OCI-LY7 (cell line): ENCODE measurements around the gene CCDC77. TPM values are rescaled to one million over a fixed set of nuclear protein-coding genes. Genes with fewer than 3 reads are reported as not detected.

Experiments used
- BruUV-seq: library from RNA; stranded (reverse); fragments of 400-500 nt; replicated peaks from 2 replicates; lab custom pipeline; 2021; lab: Mats Ljungman, UMichigan
- CTCF ChIA-PET: fragments of 300-600 bp; sonication (Branson Sonifier 250); formaldehyde crosslinking; loops from one replicate; lab custom pipeline; 2022; ENCODE audit warnings: antibody characterized with exemption; ENCODE audit not compliant: unreplicated experiment; lab: Charles Lee
- POLR2A ChIA-PET: fragments of 300-600 bp; sonication (Branson Sonifier 250); formaldehyde crosslinking; loops from one replicate; lab custom pipeline; 2022; ENCODE audit warnings: antibody characterized with exemption; lab: Charles Lee
- DNase-seq: peaks from one replicate; pipeline ENCODE4 v3.0.0-alpha.2; 2015; ENCODE audit warnings: low spot score
- H2AFZ ChIP-seq: fragments of 200-600 bp; sonication (generic), shearing (Covaris generic); 2 replicates; pipeline ENCODE4 v1.6.1; 2014; ENCODE audit warnings: mild to moderate bottlenecking, antibody characterized with exemption, low read length, moderate library complexity
- H3K27ac ChIP-seq: fragments of 200-600 bp; sonication (generic); 2 replicates; pipeline ENCODE4 v1.5.1; 2014; ENCODE audit warnings: mixed run types, low read depth, mild to moderate bottlenecking, moderate library complexity, low read length, inconsistent platforms; ENCODE audit not compliant: poor library complexity, severe bottlenecking
- H3K36me3 ChIP-seq: fragments of 200-600 bp; sonication (generic); 2 replicates; pipeline ENCODE4 v1.6.1; 2014; ENCODE audit warnings: mild to moderate bottlenecking, antibody characterized with exemption, low read length, moderate library complexity, mixed read lengths; ENCODE audit not compliant: insufficient read depth
- H3K4me1 ChIP-seq: fragments of 200-600 bp; sonication (generic); 2 replicates; pipeline ENCODE4 v1.5.1; 2014; ENCODE audit warnings: mild to moderate bottlenecking, low read length; ENCODE audit not compliant: insufficient read depth, poor library complexity, severe bottlenecking
- H3K4me2 ChIP-seq: fragments of 200-600 bp; sonication (generic); 2 replicates; pipeline ENCODE4 v1.6.1; 2014; ENCODE audit warnings: mild to moderate bottlenecking, low read length
- H3K4me3 ChIP-seq: fragments of 200-600 bp; sonication (generic); 2 replicates; pipeline ENCODE4 v1.5.1; 2014; ENCODE audit warnings: mild to moderate bottlenecking, low read depth, low read length; ENCODE audit not compliant: poor library complexity, severe bottlenecking
- H3K79me2 ChIP-seq: fragments of 200-600 bp; sonication (generic); 2 replicates; pipeline ENCODE4 v1.6.1; 2016; ENCODE audit warnings: low read depth, mild to moderate bottlenecking, low read length, moderate library complexity, mixed read lengths; ENCODE audit not compliant: insufficient read depth
- H3K9me2 ChIP-seq: fragments of 200-600 bp; sonication (generic); 2 replicates; pipeline ENCODE4 v1.6.1; 2016; ENCODE audit warnings: mild to moderate bottlenecking, low read length, mixed read lengths; ENCODE audit not compliant: insufficient read depth
- H3K9me3 ChIP-seq: fragments of 200-600 bp; sonication (generic); 2 replicates; pipeline ENCODE4 v1.6.1; 2014; ENCODE audit warnings: mild to moderate bottlenecking, mixed run types, low read length, mixed read lengths
- H4K20me1 ChIP-seq: fragments of 200-600 bp; sonication (generic); 2 replicates; pipeline ENCODE4 v1.6.1; 2014; ENCODE audit warnings: mild to moderate bottlenecking, antibody characterized with exemption, low read length, moderate library complexity, mixed read lengths; ENCODE audit not compliant: insufficient read depth
- CTCF ChIP-seq: fragments of 200-600 bp; sonication (generic); conservative IDR thresholded peaks from 2 replicates; pipeline ENCODE4 v1.5.1; 2014; ENCODE audit warnings: mild to moderate bottlenecking, antibody characterized with exemption, low read length, moderate library complexity, mixed read lengths
- EZH2phosphoT487 ChIP-seq: fragments of 200-600 bp; sonication (generic); IDR thresholded peaks from 2 replicates; pipeline ENCODE4 v1.6.1; 2018; ENCODE audit warnings: low read depth, borderline replicate concordance, mild to moderate bottlenecking, mixed run types, antibody characterized with exemption, low read length, moderate library complexity, mixed read lengths
- intact Hi-C: fragments of 100-400 bp; cut with micrococcal nuclease; formaldehyde crosslinking; loops from one replicate; pipeline ENCODE4 v1.10.0; 2022; ENCODE audit not compliant: unreplicated experiment
- total RNA-seq, 2 experiments: library from RNA; depleted of rRNA in 1 of 2; stranded (reverse); fragments of >200 nt in 1 of 2; shearing (Covaris generic) in 1 of 2; gene quantifications; 2 replicates each; pipeline ENCODE4 v1.2.3, GENCODE V29; 2014 to 2022

CCDC77 gene
- total RNA-seq, 2 experiments from 2014 or later = 22.2 to 22.5 TPM

- intact Hi-C loops = no loop called here
- Histone ChIP-seq H3K4me2 (no peak overlapping the region), H3K9me3 (peaks cover 5% of the 10 kb centered on the region), H3K4me3 (no peak overlapping the region), H3K27ac (no peak overlapping the region), H2AFZ (no peak overlapping the region), H3K36me3 (peaks cover 2% of the 10 kb centered on the region), H3K4me1 (no peaks in the 10 kb centered on the region), H3K79me2 (no peaks in the 10 kb centered on the region), H4K20me1 (no peaks in the 10 kb centered on the region), H3K9me2 (no peaks in the 10 kb centered on the region)
- POLR2A ChIA-PET = interaction anchor here (0.9 kb wide), 1 partner anchor 46 kb away, joined by 3 read pairs; no protein-coding TSS in a partner anchor
- CTCF ChIA-PET = no interaction called here
- DNase-seq = no peak
- TF ChIP-seq CTCF = no peak
- no peak for TF ChIP-seq EZH2phosphoT487
- BruUV-seq = no TSS peak
Measured at GRCh38 chr12:447141-447540, 45.7 kb downstream of the CCDC77 start.

GRCh38 chr12:449203-449602 is 47.8 kb downstream of the CCDC77 start:
- H3K9me3 ChIP-seq = peaks cover 13% of the 10 kb centered on the region
- H4K20me1 ChIP-seq = no peaks in the 10 kb centered on the region
- BruUV-seq = no TSS peak
- peaks cover 4% of the 10 kb centered on the region; the same call in 1 of the 2 replicates for H3K36me3 ChIP-seq
- no peaks in the 10 kb centered on the region for H3K79me2 ChIP-seq
- no peaks in the 10 kb centered on the region for H3K4me1 ChIP-seq
- intact Hi-C loops = no loop called here
- no peaks in the 10 kb centered on the region for H3K9me2 ChIP-seq
- H3K4me3 ChIP-seq = no peak overlapping the region
- TF ChIP-seq EZH2phosphoT487 = no peak
- no peak for TF ChIP-seq CTCF
- DNase-seq = no peak
- H3K4me2 ChIP-seq = no peak overlapping the region
- no peak overlapping the region for H3K27ac ChIP-seq
- CTCF ChIA-PET = no interaction called here
- H2AFZ ChIP-seq = no peak overlapping the region
- POLR2A ChIA-PET = interaction anchor here (0.6 to 1.5 kb wide), 5 partner anchors 18 to 160 kb away, joined by 3 to 6 read pairs (median 3); no protein-coding TSS in a partner anchor

- intact Hi-C loops = no loop called here
- CTCF ChIA-PET = no interaction called here
- no peak overlapping the region for H3K4me3 ChIP-seq
- no peaks in the 10 kb centered on the region for H3K9me2 ChIP-seq
- BruUV-seq = no TSS peak
- H4K20me1 ChIP-seq = no peaks in the 10 kb centered on the region
- POLR2A ChIA-PET = interaction anchor here (1.1 to 1.5 kb wide), 2 partner anchors 19 to 97 kb away, joined by 4 to 6 read pairs; no protein-coding TSS in a partner anchor
- no peaks in the 10 kb centered on the region for H3K4me1 ChIP-seq
- no peak overlapping the region for H3K4me2 ChIP-seq
- no peak for TF ChIP-seq CTCF
- no peak for TF ChIP-seq EZH2phosphoT487
- no peak overlapping the region for H3K27ac ChIP-seq
- no peak overlapping the region for H2AFZ ChIP-seq
- no peak for DNase-seq
- H3K9me3 ChIP-seq = peaks cover 13% of the 10 kb centered on the region
- no peaks in the 10 kb centered on the region for H3K79me2 ChIP-seq
- peaks cover 4% of the 10 kb centered on the region; the same call in 1 of the 2 replicates for H3K36me3 ChIP-seq
Measured at GRCh38 chr12:450438-450837, 49.0 kb downstream of the CCDC77 start.
